Calu3 (cell line): ENCODE measurements around the gene RPS14. TPM values are rescaled to one million over a fixed set of nuclear protein-coding genes. Genes with fewer than 3 reads are reported as not detected.

Experiments used
- BruUV-seq: library from RNA; stranded (reverse); fragments of 400-500 nt; replicated peaks from 2 replicates; lab custom pipeline; 2021; lab: Mats Ljungman, UMichigan
- CTCF ChIA-PET: fragments of 300-600 bp; sonication (Branson Sonifier 250); formaldehyde crosslinking; loops from one replicate; lab custom pipeline; 2022; ENCODE audit warnings: antibody characterized with exemption; lab: Charles Lee
- DNase-seq: peaks from one replicate; pipeline ENCODE4 v3.0.0; 2022
- H3K27ac Mint-ChIP-seq: one replicate; pipeline ENCODE4 v1.8.0; 2022; ENCODE audit warnings: mixed read lengths; ENCODE audit not compliant: unreplicated experiment
- H3K27me3 Mint-ChIP-seq: one replicate; pipeline ENCODE4 v1.8.0; 2022; ENCODE audit warnings: mixed read lengths; ENCODE audit not compliant: unreplicated experiment
- H3K36me3 Mint-ChIP-seq: one replicate; pipeline ENCODE4 v1.8.0; 2022; ENCODE audit warnings: mild to moderate bottlenecking, moderate library complexity, mixed read lengths; ENCODE audit not compliant: insufficient read depth, unreplicated experiment
- H3K4me1 Mint-ChIP-seq: one replicate; pipeline ENCODE4 v1.8.0; 2022; ENCODE audit warnings: mild to moderate bottlenecking, low read depth, mixed read lengths; ENCODE audit not compliant: unreplicated experiment
- H3K4me3 Mint-ChIP-seq: one replicate; pipeline ENCODE4 v1.8.0; 2022; ENCODE audit warnings: mild to moderate bottlenecking, low read depth, moderate library complexity, mixed read lengths; ENCODE audit not compliant: unreplicated experiment
- H3K9me3 Mint-ChIP-seq: one replicate; pipeline ENCODE4 v1.8.0; 2022; ENCODE audit warnings: low read depth, mixed read lengths; ENCODE audit not compliant: unreplicated experiment
- CTCF ChIP-seq: fragments of 200-600 bp; IDR thresholded peaks from one replicate; pipeline ENCODE4 v1.8.0; 2022; ENCODE audit warnings: antibody characterized with exemption; ENCODE audit not compliant: unreplicated experiment
- intact Hi-C: fragments of 100-400 bp; cut with micrococcal nuclease; formaldehyde crosslinking; loops from one replicate; pipeline ENCODE4 v1.10.0; 2022; ENCODE audit not compliant: unreplicated experiment
- total RNA-seq: library from RNA; stranded (reverse); gene quantifications from 2 replicates; pipeline ENCODE4 v1.2.3, GENCODE V29; 2022

RPS14 gene
- total RNA-seq, 1 experiment from 2014 or later: 2,330 TPM

- no peak for DNase-seq
- intact Hi-C loops: no loop called here
- no peak overlapping the region for H3K4me3 Mint-ChIP-seq
- peaks cover 46% of the 10 kb centered on the region for H3K4me1 Mint-ChIP-seq
- CTCF ChIA-PET: no interaction called here
- no peak for TF ChIP-seq CTCF
- no TSS peak for BruUV-seq
- H3K36me3 Mint-ChIP-seq: peaks cover 12% of the 10 kb centered on the region
- no peaks in the 10 kb centered on the region for H3K27me3 Mint-ChIP-seq
- no peaks in the 10 kb centered on the region for H3K9me3 Mint-ChIP-seq
- no peak overlapping the region for H3K27ac Mint-ChIP-seq
Measured at GRCh38 chr5:150491876-150492275, 42.3 kb upstream of the RPS14 start.

DNA sequence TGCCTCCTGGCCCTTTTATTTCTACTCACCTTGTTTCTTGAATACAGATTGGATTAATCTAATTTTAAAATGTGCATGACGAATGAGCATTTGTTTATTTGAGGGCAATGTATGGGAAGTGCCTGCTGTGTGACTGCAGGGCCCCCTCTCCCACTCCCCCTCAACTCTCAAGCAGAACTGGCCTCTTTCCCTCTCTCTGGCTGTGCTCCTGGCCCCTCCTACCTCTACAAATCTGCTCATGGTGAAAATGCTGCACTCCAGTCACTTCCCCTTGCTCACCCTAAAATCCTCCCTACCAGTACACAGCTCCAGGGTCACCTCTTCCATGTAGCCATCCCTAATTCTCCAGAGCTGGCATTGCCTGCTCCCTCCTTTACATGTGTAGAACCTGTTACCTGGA lies 41.2 kb upstream of the RPS14 start:
- BruUV-seq: no TSS peak
- CTCF ChIA-PET: no interaction called here
- Mint-ChIP-seq H3K4me3 (no peak overlapping the region), H3K27me3 (no peaks in the 10 kb centered on the region), H3K36me3 (peaks cover 19% of the 10 kb centered on the region), H3K27ac (no peak overlapping the region), H3K4me1 (peaks cover 46% of the 10 kb centered on the region), H3K9me3 (no peaks in the 10 kb centered on the region)
- no peak for TF ChIP-seq CTCF
- no peak for DNase-seq
- intact Hi-C loops: no loop called here

DNA sequence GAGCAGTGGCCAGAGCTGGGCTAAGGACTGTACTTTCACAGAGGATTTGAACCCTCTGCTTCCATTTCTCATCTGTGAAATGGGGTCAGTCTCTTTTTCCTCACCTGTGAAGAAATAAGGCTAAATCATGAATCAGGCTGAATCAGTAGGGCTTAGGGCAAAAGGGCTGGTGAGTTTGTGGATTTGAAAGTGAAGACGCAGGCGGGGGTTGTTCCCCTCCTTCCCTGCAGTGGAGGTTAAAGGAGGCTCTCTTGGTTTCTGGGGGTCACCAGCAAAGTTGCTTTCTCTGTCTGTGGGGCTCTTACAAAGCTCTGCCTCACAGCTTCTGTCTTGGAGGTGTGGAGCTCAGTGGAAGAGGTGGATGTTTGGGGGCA lies 40.7 kb upstream of the RPS14 start:
- CTCF ChIA-PET: interaction anchor here (1.3 kb wide), 1 partner anchor 17 kb away, joined by 5 read pairs; no protein-coding TSS in a partner anchor

GRCh38 chr5:150489360-150490295 lies 40.1 kb upstream of the RPS14 start:
- no peaks in the 10 kb centered on the region for H3K27me3 Mint-ChIP-seq

More for the DNA sequence above, 40.7 kb upstream of the RPS14 start:
- Mint-ChIP-seq H3K9me3 (no peaks in the 10 kb centered on the region), H3K27me3 (no peaks in the 10 kb centered on the region), H3K36me3 (peaks cover 24% of the 10 kb centered on the region), H3K4me3 (no peak overlapping the region), H3K4me1 (peaks cover 46% of the 10 kb centered on the region), H3K27ac (no peak overlapping the region)
- intact Hi-C loops: no loop called here
- no peak for TF ChIP-seq CTCF
- no peak for DNase-seq
- no TSS peak for BruUV-seq

More at GRCh38 chr5:150489360-150490295, 40.1 kb upstream of the RPS14 start:
- intact Hi-C loops: loop anchor here (5.0 kb wide), 1 partner anchor 33 kb away; no protein-coding TSS in a partner anchor
- Mint-ChIP-seq H3K4me3 (no peak overlapping the region), H3K27ac (no peak overlapping the region), H3K9me3 (no peaks in the 10 kb centered on the region), H3K4me1 (peaks cover 46% of the 10 kb centered on the region), H3K36me3 (peaks cover 29% of the 10 kb centered on the region)
- TF ChIP-seq CTCF: no peak
- no TSS peak for BruUV-seq
- CTCF ChIA-PET: interaction anchor here (0.7 to 1.3 kb wide), 2 partner anchors 16 to 40 kb away, joined by 3 to 5 read pairs; no protein-coding TSS in a partner anchor
- no peak for DNase-seq
